ENCODE results near the gene MAP2K6.

Gene MAP2K6

DNA sequence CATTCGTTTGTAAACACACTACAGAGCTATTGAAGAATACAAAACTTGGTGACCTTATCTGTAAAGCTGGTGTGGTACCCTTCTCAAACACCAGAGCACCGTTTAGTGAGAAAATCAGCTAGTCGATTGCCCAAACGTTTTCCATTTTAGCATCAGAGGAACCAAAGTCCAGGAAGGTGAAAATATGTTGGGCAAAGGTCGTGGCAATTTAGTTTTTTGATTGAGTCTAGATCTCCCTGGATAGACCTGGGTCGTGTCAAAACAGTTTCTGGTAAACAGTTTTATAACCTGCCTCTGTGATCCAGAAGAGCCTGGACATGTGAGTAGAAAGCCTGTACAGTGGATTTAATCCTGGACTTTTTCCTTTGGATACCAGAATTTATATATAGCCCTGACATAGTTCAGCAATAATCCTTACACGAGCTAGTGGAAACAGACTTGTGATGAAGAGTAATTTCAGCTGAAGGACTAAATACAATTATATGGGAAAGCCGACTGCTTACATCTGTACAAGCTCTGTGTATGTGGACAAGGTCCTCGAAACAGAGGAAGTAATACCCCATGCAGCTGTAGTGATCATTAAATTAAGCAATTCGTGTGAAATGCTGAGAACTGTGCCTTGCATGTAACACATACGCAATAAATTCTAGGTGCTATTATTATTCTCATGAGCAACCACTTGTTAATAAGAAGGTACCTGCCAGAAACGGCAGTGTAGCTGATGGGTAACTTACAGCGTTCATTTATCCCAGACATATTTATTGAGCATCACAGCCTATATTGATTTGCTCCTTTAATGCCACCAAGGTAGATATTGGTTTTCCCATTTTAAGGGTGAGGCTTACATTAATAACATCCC is 72.5 kb downstream of the MAP2K6 start:
- DNase-seq (ENCODE audit: low read depth, low spot score) = no peak
- WGBS (ENCODE audit: insufficient coverage, insufficient read length) = no CpG with 5 or more reads among the region's 13 CpGs
- Histone ChIP-seq H3K4me1 (ENCODE audit: control insufficient read depth, insufficient read depth, low read length) (no peaks in the 10 kb centered on the region), H3K4me3 (ENCODE audit: low read length) (no peak overlapping the region), H3K9me3 (ENCODE audit: control insufficient read depth, insufficient read depth, low read length) (no peaks in the 10 kb centered on the region), H3K27ac (ENCODE audit: low read length) (no peak overlapping the region), H3K36me3 (ENCODE audit: control insufficient read depth, insufficient read depth, low read length) (no peaks in the 10 kb centered on the region), H3K27me3 (ENCODE audit: control insufficient read depth, insufficient read depth, low read length) (no peaks in the 10 kb centered on the region)

DNA sequence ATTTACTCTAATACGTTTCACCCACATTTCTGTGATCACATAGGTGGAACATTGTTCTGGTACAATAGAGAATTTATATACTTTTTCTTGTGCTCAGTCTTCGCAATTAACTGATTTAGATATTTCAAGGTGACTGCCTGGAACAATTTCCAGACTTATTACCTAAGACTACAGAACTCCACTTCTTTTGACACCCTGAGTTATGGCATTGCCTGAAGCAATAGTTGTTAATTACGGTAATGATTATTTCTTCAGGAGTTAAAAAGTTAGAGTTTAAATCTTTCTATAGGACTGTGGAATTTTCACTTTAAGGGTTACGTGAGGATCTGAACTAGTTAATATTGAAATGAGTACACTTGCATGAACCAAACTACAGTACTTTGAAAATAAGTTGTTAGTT is 74.8 kb downstream of the MAP2K6 start:
- H3K9me3 ChIP-seq (ENCODE audit: control insufficient read depth, insufficient read depth, low read length) = no peaks in the 10 kb centered on the region
- H3K27ac ChIP-seq (ENCODE audit: low read length) = no peak overlapping the region
- no peaks in the 10 kb centered on the region for H3K4me1 ChIP-seq (ENCODE audit: control insufficient read depth, insufficient read depth, low read length)
- 100% methylated on average over 1 of the region's 4 CpGs for WGBS (ENCODE audit: insufficient coverage, insufficient read length)
- H3K4me3 ChIP-seq (ENCODE audit: low read length) = no peak overlapping the region
- no peak for DNase-seq (ENCODE audit: low read depth, low spot score)
- H3K36me3 ChIP-seq (ENCODE audit: control insufficient read depth, insufficient read depth, low read length) = no peaks in the 10 kb centered on the region
- H3K27me3 ChIP-seq (ENCODE audit: control insufficient read depth, insufficient read depth, low read length) = no peaks in the 10 kb centered on the region

DNA sequence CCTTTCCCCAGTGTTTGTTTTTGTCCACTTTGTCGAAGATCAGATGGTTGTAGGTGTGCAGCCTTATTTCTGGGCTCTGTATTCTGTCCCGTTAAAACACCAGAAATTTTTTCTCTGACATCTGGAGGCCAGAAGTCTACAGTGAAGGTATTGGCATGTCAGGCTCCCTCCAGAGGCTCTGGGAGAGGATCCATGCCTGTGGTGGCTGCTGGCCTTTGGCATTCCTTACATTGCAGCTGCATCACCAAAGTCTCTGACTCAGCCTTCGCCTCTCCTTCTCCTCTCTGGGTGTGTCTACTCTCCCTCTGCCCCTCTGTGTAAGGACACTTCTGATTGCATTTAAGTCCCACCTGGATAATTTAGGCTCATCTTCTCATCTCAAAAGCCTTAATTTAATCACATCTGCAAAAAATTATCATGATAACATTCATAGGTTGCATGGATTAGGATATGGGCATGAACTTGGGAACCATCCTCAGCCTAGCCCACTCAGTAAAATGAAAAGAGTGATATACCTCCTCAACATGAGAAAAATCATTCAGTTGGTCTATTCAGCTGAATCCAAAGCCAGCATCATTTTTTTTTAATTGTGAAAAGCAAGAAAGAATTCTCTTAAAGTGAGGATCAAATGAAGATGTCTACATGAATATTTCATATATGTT is 78.0 kb downstream of the MAP2K6 start:
- Histone ChIP-seq H3K36me3 (ENCODE audit: control insufficient read depth, insufficient read depth, low read length) (no peaks in the 10 kb centered on the region), H3K4me3 (ENCODE audit: low read length) (no peak overlapping the region), H3K9me3 (ENCODE audit: control insufficient read depth, insufficient read depth, low read length) (no peaks in the 10 kb centered on the region), H3K27me3 (ENCODE audit: control insufficient read depth, insufficient read depth, low read length) (no peaks in the 10 kb centered on the region), H3K27ac (ENCODE audit: low read length) (no peak overlapping the region), H3K4me1 (ENCODE audit: control insufficient read depth, insufficient read depth, low read length) (no peaks in the 10 kb centered on the region)
- no CpG with 5 or more reads among the region's 3 CpGs for WGBS (ENCODE audit: insufficient coverage, insufficient read length)
- DNase-seq (ENCODE audit: low read depth, low spot score) = peak; percentile 25

DNA sequence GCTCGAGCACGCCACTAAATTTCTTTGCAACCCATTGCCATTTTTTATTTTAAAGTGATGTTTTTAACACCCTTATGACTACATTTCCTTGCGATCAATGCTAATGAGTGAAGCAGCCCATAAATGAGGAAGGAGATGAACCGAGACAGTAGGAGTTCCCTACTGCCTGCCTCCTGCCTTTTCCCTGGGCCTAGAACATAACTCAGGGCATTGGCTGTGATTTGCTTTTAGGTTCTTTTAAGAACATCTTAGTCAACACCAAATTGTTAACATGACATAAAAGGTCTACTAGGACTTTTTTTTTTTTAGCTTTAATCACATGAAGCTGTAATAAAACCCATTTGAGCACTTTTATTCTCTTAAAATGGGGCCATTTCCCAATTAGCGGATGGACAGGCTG is 81.3 kb downstream of the MAP2K6 start:
- WGBS (ENCODE audit: insufficient coverage, insufficient read length) = 100% methylated on average over 2 of the region's 5 CpGs
- DNase-seq (ENCODE audit: low read depth, low spot score) = no peak
- Histone ChIP-seq H3K4me1 (ENCODE audit: control insufficient read depth, insufficient read depth, low read length) (no peaks in the 10 kb centered on the region), H3K27me3 (ENCODE audit: control insufficient read depth, insufficient read depth, low read length) (no peaks in the 10 kb centered on the region), H3K27ac (ENCODE audit: low read length) (no peak overlapping the region), H3K36me3 (ENCODE audit: control insufficient read depth, insufficient read depth, low read length) (no peaks in the 10 kb centered on the region), H3K4me3 (ENCODE audit: low read length) (no peak overlapping the region), H3K9me3 (ENCODE audit: control insufficient read depth, insufficient read depth, low read length) (no peaks in the 10 kb centered on the region)

DNA sequence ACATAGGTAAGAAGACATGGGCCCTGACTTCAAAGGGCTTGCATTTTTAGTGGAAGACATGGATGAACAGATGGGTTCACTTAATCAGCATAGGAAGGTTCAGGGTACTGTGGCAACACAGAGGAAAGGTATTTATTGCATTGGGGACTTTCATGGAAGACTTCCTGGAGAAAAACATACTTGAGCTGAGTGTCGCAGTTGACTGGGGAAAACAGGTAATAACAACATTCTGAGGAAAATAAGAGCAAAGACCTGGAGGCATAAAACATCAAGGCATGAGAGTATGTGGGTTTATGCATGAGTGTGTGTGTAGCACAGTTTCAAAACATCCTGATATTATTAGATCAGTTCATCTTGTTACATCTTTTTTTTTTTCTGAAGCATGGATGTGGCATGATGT is 82.7 kb downstream of the MAP2K6 start:
- H3K27me3 ChIP-seq (ENCODE audit: control insufficient read depth, insufficient read depth, low read length) = no peaks in the 10 kb centered on the region
- no peak for DNase-seq (ENCODE audit: low read depth, low spot score)
- no peaks in the 10 kb centered on the region for H3K9me3 ChIP-seq (ENCODE audit: control insufficient read depth, insufficient read depth, low read length)
- H3K36me3 ChIP-seq (ENCODE audit: control insufficient read depth, insufficient read depth, low read length) = no peaks in the 10 kb centered on the region
- no CpG with 5 or more reads among the region's 1 CpG for WGBS (ENCODE audit: insufficient coverage, insufficient read length)
- no peak overlapping the region for H3K27ac ChIP-seq (ENCODE audit: low read length)
- H3K4me1 ChIP-seq (ENCODE audit: control insufficient read depth, insufficient read depth, low read length) = 0 out of 2 replicates have a peak, but pooled peaks cover under 1% of the 10 kb centered on the region
- H3K4me3 ChIP-seq (ENCODE audit: low read length) = no peak overlapping the region

DNA sequence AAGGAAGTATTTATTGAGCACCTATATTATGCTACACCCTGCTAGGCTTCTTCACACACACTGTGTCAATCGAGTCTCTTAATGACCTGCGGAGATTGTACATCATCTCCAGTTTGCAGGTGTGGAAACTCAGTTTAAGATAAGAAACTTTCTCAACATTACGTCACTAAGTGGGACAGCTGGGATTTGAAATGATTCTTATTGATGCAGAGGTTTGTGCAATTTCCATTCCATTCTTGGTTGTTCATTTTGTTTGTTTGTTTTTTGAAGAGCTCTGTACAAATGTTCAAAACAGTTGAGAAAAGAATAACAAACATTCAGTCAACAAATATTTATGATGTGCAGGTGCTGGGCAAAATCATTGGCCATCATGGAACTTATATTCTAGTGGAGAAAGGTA is 84.8 kb downstream of the MAP2K6 start:
- no peak for DNase-seq (ENCODE audit: low read depth, low spot score)
- Histone ChIP-seq H3K36me3 (ENCODE audit: control insufficient read depth, insufficient read depth, low read length) (no peaks in the 10 kb centered on the region), H3K27me3 (ENCODE audit: control insufficient read depth, insufficient read depth, low read length) (no peaks in the 10 kb centered on the region), H3K4me1 (ENCODE audit: control insufficient read depth, insufficient read depth, low read length) (0 out of 2 replicates have a peak, but pooled peaks cover 1% of the 10 kb centered on the region), H3K27ac (ENCODE audit: low read length) (no peak overlapping the region), H3K4me3 (ENCODE audit: low read length) (no peak overlapping the region), H3K9me3 (ENCODE audit: control insufficient read depth, insufficient read depth, low read length) (no peaks in the 10 kb centered on the region)
- no CpG with 5 or more reads among the region's 3 CpGs for WGBS (ENCODE audit: insufficient coverage, insufficient read length)

DNA sequence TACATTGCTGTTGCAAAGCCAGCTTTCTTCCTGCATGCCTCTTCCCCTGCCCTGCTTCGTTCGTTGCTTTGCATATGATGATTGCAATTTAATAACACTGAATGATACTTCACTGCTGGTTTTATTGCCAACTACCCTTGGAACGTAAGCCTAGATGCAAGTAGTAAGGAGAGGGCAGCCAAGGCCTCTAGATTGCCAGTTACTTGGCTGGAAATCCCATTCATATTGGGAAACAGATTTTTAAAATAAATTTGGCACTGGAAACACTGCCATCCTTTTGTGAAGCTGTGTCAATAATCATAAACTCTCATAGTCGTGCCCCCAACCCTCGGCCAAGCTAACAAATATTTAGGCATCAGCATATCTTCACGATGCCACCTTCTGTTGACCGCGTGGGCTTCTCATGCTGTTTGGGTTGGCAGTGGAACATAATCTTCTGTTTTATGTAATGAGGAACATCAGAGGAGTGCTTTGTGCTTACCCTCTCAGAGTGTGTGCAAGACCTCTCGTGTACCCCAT is 86.5 kb downstream of the MAP2K6 start:
- H3K4me1 ChIP-seq (ENCODE audit: control insufficient read depth, insufficient read depth, low read length) = 0 out of 2 replicates have a peak, but pooled peaks cover 1% of the 10 kb centered on the region
- DNase-seq (ENCODE audit: low read depth, low spot score) = no peak
- WGBS (ENCODE audit: insufficient coverage, insufficient read length) = no CpG with 5 or more reads among the region's 9 CpGs
- H3K27me3 ChIP-seq (ENCODE audit: control insufficient read depth, insufficient read depth, low read length) = no peaks in the 10 kb centered on the region
- H3K4me3 ChIP-seq (ENCODE audit: low read length) = no peak overlapping the region
- H3K9me3 ChIP-seq (ENCODE audit: control insufficient read depth, insufficient read depth, low read length) = no peaks in the 10 kb centered on the region
- H3K27ac ChIP-seq (ENCODE audit: low read length) = no peak overlapping the region
- H3K36me3 ChIP-seq (ENCODE audit: control insufficient read depth, insufficient read depth, low read length) = no peaks in the 10 kb centered on the region

DNA sequence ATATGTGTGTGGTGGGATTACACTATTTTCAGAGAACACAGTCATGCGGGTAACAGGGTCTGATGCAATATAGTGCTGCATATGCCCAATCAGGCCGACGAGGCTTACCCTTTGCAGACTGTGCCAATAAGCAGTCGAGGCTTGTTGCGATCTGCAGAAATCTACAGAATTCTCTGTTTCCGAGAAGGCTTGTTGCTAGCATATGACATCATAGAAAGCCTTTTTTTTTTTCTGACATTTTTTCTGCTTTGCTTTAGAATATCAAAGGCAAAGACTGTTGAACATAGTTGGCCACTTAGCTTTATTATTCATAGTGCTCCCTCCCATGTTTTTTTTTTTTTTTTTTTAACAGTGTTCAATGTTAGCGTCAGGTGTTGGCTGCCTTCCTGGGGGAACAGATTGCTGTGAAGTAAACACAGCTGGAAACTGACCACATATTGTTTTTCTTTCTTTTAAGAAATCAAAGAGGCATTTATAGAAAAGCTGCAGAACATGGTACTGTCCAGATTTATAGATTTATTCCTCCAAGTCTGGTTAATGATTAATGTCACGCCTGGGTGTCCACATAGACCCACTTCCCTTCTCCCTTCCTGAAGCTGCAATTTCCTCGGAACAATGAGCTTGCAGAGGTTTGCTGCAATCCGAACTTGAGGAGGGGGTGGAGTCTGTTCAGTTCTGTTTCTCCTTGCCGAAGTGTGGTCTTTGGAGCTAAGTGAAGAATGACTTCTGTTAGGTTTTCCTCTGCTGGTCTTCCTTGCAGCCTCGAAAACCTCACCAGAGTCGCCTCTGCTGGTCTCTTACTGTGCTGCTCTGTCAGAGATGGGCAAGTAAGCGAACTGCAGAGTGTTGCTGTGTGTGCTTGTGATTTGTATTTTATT is 87.3 kb downstream of the MAP2K6 start:
- Histone ChIP-seq H3K27me3 (ENCODE audit: control insufficient read depth, insufficient read depth, low read length) (no peaks in the 10 kb centered on the region), H3K36me3 (ENCODE audit: control insufficient read depth, insufficient read depth, low read length) (no peaks in the 10 kb centered on the region), H3K4me3 (ENCODE audit: low read length) (no peak overlapping the region), H3K27ac (ENCODE audit: low read length) (no peak overlapping the region), H3K9me3 (ENCODE audit: control insufficient read depth, insufficient read depth, low read length) (no peaks in the 10 kb centered on the region), H3K4me1 (ENCODE audit: control insufficient read depth, insufficient read depth, low read length) (0 out of 2 replicates have a peak, but pooled peaks cover 1% of the 10 kb centered on the region)
- no peak for DNase-seq (ENCODE audit: low read depth, low spot score)
- no CpG with 5 or more reads among the region's 14 CpGs for WGBS (ENCODE audit: insufficient coverage, insufficient read length)

DNA sequence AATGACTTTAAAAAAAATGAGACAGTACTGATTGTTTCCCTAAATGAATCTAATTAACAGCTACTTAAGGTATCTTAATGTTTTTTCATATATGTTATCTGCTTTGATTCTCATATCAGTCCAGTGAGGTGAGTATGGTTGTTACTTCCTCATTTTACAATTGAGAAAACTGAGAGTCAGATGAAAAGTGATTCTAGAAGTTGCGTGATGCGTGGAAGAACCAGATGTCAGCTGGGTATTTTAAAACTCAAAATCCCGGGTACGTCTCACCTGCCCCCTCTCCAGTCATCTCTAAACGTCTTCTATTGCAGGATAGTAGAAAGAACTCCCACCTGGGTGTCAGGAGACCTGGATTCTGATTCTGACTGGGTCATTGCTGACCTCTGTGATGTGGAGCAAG is 89.2 kb downstream of the MAP2K6 start:
- Histone ChIP-seq H3K27ac (ENCODE audit: low read length) (no peak overlapping the region), H3K4me1 (ENCODE audit: control insufficient read depth, insufficient read depth, low read length) (0 out of 2 replicates have a peak, but pooled peaks cover 1% of the 10 kb centered on the region), H3K36me3 (ENCODE audit: control insufficient read depth, insufficient read depth, low read length) (no peaks in the 10 kb centered on the region), H3K4me3 (ENCODE audit: low read length) (no peak overlapping the region), H3K9me3 (ENCODE audit: control insufficient read depth, insufficient read depth, low read length) (no peaks in the 10 kb centered on the region), H3K27me3 (ENCODE audit: control insufficient read depth, insufficient read depth, low read length) (no peaks in the 10 kb centered on the region)
- no peak for DNase-seq (ENCODE audit: low read depth, low spot score)
- WGBS (ENCODE audit: insufficient coverage, insufficient read length) = no CpG with 5 or more reads among the region's 5 CpGs

DNA sequence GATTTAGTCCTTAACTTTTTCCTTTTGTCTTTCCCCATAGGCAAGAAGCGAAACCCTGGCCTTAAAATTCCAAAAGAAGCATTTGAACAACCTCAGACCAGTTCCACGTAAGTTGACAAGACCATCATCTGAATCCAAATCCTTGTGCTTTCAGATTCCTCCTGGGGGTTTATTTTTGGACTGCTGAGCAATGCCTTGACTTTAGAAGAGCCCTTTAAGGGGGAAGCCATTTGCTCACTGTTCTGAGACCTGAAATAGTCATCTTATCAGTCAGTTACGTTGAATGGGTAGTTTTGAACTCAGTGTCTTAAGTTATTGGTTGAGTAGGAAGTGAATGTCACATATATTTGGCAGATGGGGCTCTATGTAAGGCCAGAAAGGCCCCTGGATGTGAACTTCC is 91.2 kb downstream of the MAP2K6 start:
- Histone ChIP-seq H3K9me3 (ENCODE audit: control insufficient read depth, insufficient read depth, low read length) (no peaks in the 10 kb centered on the region), H3K4me3 (ENCODE audit: low read length) (no peak overlapping the region), H3K36me3 (ENCODE audit: control insufficient read depth, insufficient read depth, low read length) (no peaks in the 10 kb centered on the region), H3K27ac (ENCODE audit: low read length) (no peak overlapping the region), H3K27me3 (ENCODE audit: control insufficient read depth, insufficient read depth, low read length) (no peaks in the 10 kb centered on the region), H3K4me1 (ENCODE audit: control insufficient read depth, insufficient read depth, low read length) (0 out of 2 replicates have a peak, but pooled peaks cover 1% of the 10 kb centered on the region)
- no CpG with 5 or more reads among the region's 3 CpGs for WGBS (ENCODE audit: insufficient coverage, insufficient read length)
- no peak for DNase-seq (ENCODE audit: low read depth, low spot score)
